HEK293 (cell line): ENCODE results near the gene SFXN3.
A peak's percentile ranks its signal among the peaks of the same experiment; 100 is the strongest.

ENCODE experiments used
- BCL11B ChIP-seq: fragments of 450-650 bp; formaldehyde crosslinking; IDR thresholded peaks from 2 replicates; pipeline ENCODE4 v1.5.1; 2016; ENCODE audit warnings: low read depth, missing biosample characterization, missing genetic modification characterization
- EGR2 ChIP-seq: fragments of 450-650 bp; formaldehyde crosslinking; IDR thresholded peaks from 2 replicates; pipeline ENCODE4 v1.5.1; 2016; ENCODE audit warnings: low read depth, missing biosample characterization, missing genetic modification characterization
- ELK4 ChIP-seq: IDR thresholded peaks from 2 replicates; pipeline ENCODE4 v1.6.1; 2011; ENCODE audit warnings: mild to moderate bottlenecking, low read depth, low read length, borderline replicate concordance
- HOXA7 ChIP-seq: sonication (generic); formaldehyde crosslinking; IDR thresholded peaks from 2 replicates; pipeline ENCODE4 v1.8.1; 2022; ENCODE audit warnings: missing genetic modification reagents, borderline replicate concordance
- KLF1 ChIP-seq: fragments of 450-650 bp; formaldehyde crosslinking; IDR thresholded peaks from 2 replicates; pipeline ENCODE4 v1.5.1; 2016; ENCODE audit warnings: missing biosample characterization, missing genetic modification characterization
- KLF8 ChIP-seq: fragments of 450-650 bp; formaldehyde crosslinking; IDR thresholded peaks from 2 replicates; pipeline ENCODE4 v1.5.1; 2016; ENCODE audit warnings: missing biosample characterization, missing genetic modification characterization
- PATZ1 ChIP-seq: fragments of 450-650 bp; formaldehyde crosslinking; IDR thresholded peaks from 2 replicates; pipeline ENCODE4 v1.5.1; 2016; ENCODE audit warnings: missing biosample characterization, missing genetic modification characterization
- PRDM2 ChIP-seq: fragments of 450-650 bp; formaldehyde crosslinking; IDR thresholded peaks from 2 replicates; pipeline ENCODE4 v1.5.1; 2016; ENCODE audit warnings: missing biosample characterization, missing genetic modification characterization, borderline replicate concordance
- SCRT1 ChIP-seq: fragments of 450-650 bp; formaldehyde crosslinking; IDR thresholded peaks from 2 replicates; pipeline ENCODE4 v1.5.1; 2016; ENCODE audit warnings: missing biosample characterization, missing genetic modification characterization, borderline replicate concordance
- ZBTB21 ChIP-seq: fragments of 450-650 bp; formaldehyde crosslinking; IDR thresholded peaks from 2 replicates; pipeline ENCODE4 v1.5.1; 2017; ENCODE audit warnings: missing biosample characterization, missing genetic modification characterization
- ZFHX2 ChIP-seq: fragments of 450-650 bp; formaldehyde crosslinking; conservative IDR thresholded peaks from 2 replicates; pipeline ENCODE4 v1.5.1; 2016; ENCODE audit warnings: missing biosample characterization, missing genetic modification characterization
- ZFP37 ChIP-seq: fragments of 450-650 bp; formaldehyde crosslinking; IDR thresholded peaks from 2 replicates; pipeline ENCODE4 v1.5.1; 2016; ENCODE audit warnings: missing biosample characterization, missing genetic modification characterization
- ZNF10 ChIP-seq: fragments of 450-650 bp; formaldehyde crosslinking; IDR thresholded peaks from 2 replicates; pipeline ENCODE4 v1.5.1; 2017; ENCODE audit warnings: missing biosample characterization, missing genetic modification characterization
- ZNF175 ChIP-seq: fragments of 450-650 bp; formaldehyde crosslinking; IDR thresholded peaks from 2 replicates; pipeline ENCODE4 v1.5.1; 2016; ENCODE audit warnings: missing biosample characterization, missing genetic modification characterization
- ZNF18 ChIP-seq: fragments of 450-650 bp; formaldehyde crosslinking; IDR thresholded peaks from 2 replicates; pipeline ENCODE4 v1.5.1; 2016; ENCODE audit warnings: missing biosample characterization, missing genetic modification characterization
- ZNF184 ChIP-seq: fragments of 450-650 bp; IDR thresholded peaks from 2 replicates; pipeline ENCODE4 v1.5.1; 2018; ENCODE audit warnings: missing biosample characterization, mild to moderate bottlenecking, missing genetic modification characterization
- ZNF223 ChIP-seq: fragments of 450-650 bp; formaldehyde crosslinking; IDR thresholded peaks from 2 replicates; pipeline ENCODE4 v1.5.1; 2016; ENCODE audit warnings: missing biosample characterization, missing genetic modification characterization
- ZNF324 ChIP-seq: fragments of 450-650 bp; formaldehyde crosslinking; IDR thresholded peaks from 2 replicates; pipeline ENCODE4 v1.5.1; 2016; ENCODE audit warnings: missing biosample characterization, missing genetic modification characterization
- ZNF37A ChIP-seq: fragments of 450-650 bp; IDR thresholded peaks from 2 replicates; pipeline ENCODE4 v1.5.1; 2018; ENCODE audit warnings: missing biosample characterization, missing genetic modification characterization
- ZNF391 ChIP-seq: fragments of 450-650 bp; formaldehyde crosslinking; IDR thresholded peaks from 2 replicates; pipeline ENCODE4 v1.5.1; 2016; ENCODE audit warnings: low read depth, missing biosample characterization, missing genetic modification characterization, borderline replicate concordance
- ZNF423 ChIP-seq: fragments of 450-650 bp; formaldehyde crosslinking; IDR thresholded peaks from 2 replicates; pipeline ENCODE4 v1.5.1; 2016; ENCODE audit warnings: missing biosample characterization, missing genetic modification characterization
- ZNF600 ChIP-seq: fragments of 450-650 bp; formaldehyde crosslinking; IDR thresholded peaks from 2 replicates; pipeline ENCODE4 v1.5.1; 2016; ENCODE audit warnings: missing biosample characterization, missing genetic modification characterization
- ZNF610 ChIP-seq: fragments of 450-650 bp; formaldehyde crosslinking; IDR thresholded peaks from 2 replicates; pipeline ENCODE4 v1.5.1; 2016; ENCODE audit warnings: missing biosample characterization, missing genetic modification characterization, borderline replicate concordance
- ZNF621 ChIP-seq: fragments of 450-650 bp; formaldehyde crosslinking; IDR thresholded peaks from 2 replicates; pipeline ENCODE4 v1.5.1; 2017; ENCODE audit warnings: missing biosample characterization, missing genetic modification characterization
- ZNF660 ChIP-seq: fragments of 450-650 bp; IDR thresholded peaks from 2 replicates; pipeline ENCODE4 v1.5.1; 2018; ENCODE audit warnings: missing biosample characterization, mild to moderate bottlenecking, missing genetic modification characterization
- ZNF76 ChIP-seq: fragments of 450-650 bp; formaldehyde crosslinking; IDR thresholded peaks from 2 replicates; pipeline ENCODE4; 2016; ENCODE audit warnings: low read depth, missing biosample characterization, missing genetic modification characterization, borderline replicate concordance
- ZNF785 ChIP-seq: fragments of 450-650 bp; formaldehyde crosslinking; IDR thresholded peaks from 2 replicates; pipeline ENCODE4 v1.5.1; 2016; ENCODE audit warnings: missing biosample characterization, missing genetic modification characterization
- ZSCAN18 ChIP-seq: fragments of 450-650 bp; formaldehyde crosslinking; IDR thresholded peaks from 2 replicates; pipeline ENCODE4 v1.5.1; 2016; ENCODE audit warnings: missing biosample characterization, missing genetic modification characterization

The SFXN3 gene

GRCh38 chr10:100998991-100999741 lies 31.9 kb upstream of the SFXN3 start (continued):
- TF ChIP-seq ZNF785 (tag by site-specific recombination) (peak; percentile 13; the same call in 1 of the 2 replicates), KLF8 (tag by site-specific recombination) (peak; percentile 83; the same call in 1 of the 2 replicates), ZNF621 (tag by site-specific recombination) (no peak), EGR2 (tag by site-specific recombination) (peak; percentile 34), ZBTB21 (tag by site-specific recombination) (no peak), SCRT1 (tag by site-specific recombination) (no peak), ZNF423 (tag by site-specific recombination) (0 out of 2 replicates have a peak, but pooled peaks have one; percentile 8), ZSCAN18 (tag by site-specific recombination) (peak; percentile 42; the same call in 1 of the 2 replicates), ZNF600 (tag by site-specific recombination) (peak; percentile 28; the same call in 1 of the 2 replicates), PRDM2 (tag by site-specific recombination) (no peak), KLF1 (tag by site-specific recombination) (peak; percentile 52), ZNF10 (tag by site-specific recombination) (peak; percentile 43; the same call in 1 of the 2 replicates), ZNF37A (tag by site-specific recombination) (no peak), ELK4 (no peak), ZNF223 (tag by site-specific recombination) (peak; percentile 57; the same call in 1 of the 2 replicates), PATZ1 (tag by site-specific recombination) (peak; percentile 85), ZNF660 (tag by site-specific recombination) (peak; percentile 88), BCL11B (tag by site-specific recombination) (peak; percentile 88; the same call in 1 of the 2 replicates), ZNF175 (tag by site-specific recombination) (no peak), ZNF18 (tag by site-specific recombination) (no peak), ZNF184 (tag by site-specific recombination) (0 out of 2 replicates have a peak, but pooled peaks have one; percentile 27), ZNF324 (tag by site-specific recombination) (peak; percentile 18; the same call in 1 of the 2 replicates), HOXA7 (no peak), ZFHX2 (tag by site-specific recombination) (peak; percentile 69), ZNF76 (tag by site-specific recombination) (peak; percentile 24; the same call in 1 of the 2 replicates), ZNF391 (tag by site-specific recombination) (no peak), ZFP37 (tag by site-specific recombination) (peak; percentile 71; the same call in 1 of the 2 replicates), ZNF610 (tag by site-specific recombination) (0 out of 2 replicates have a peak, but pooled peaks have one; percentile 43)
